K562 (cell line): ENCODE data around the gene AZU1. TPM values are rescaled to one million over a fixed set of nuclear protein-coding genes. Genes with fewer than 3 reads are reported as not detected.

Experiments
- CBFA2T3 ChIP-seq: fragments of 450-650 bp; IDR thresholded peaks from 2 replicates; pipeline ENCODE4 v1.6.1; 2017
- FOS ChIP-seq: IDR thresholded peaks from 3 replicates; pipeline ENCODE4 v1.6.1; 2011; ENCODE audit not compliant: insufficient read length; ENCODE audit errors: extremely low read depth
- KLF6 ChIP-seq: fragments of 250-450 bp; sonication (Bioruptor Pico); IDR thresholded peaks from 2 replicates; pipeline ENCODE4 v1.4.0; 2020; ENCODE audit warnings: mild to moderate bottlenecking, moderate library complexity, borderline replicate concordance
- POLR2A ChIP-seq: fragments of 450-650 bp; conservative IDR thresholded peaks from 2 replicates; pipeline ENCODE4 v1.6.1; 2016
- PRPF4 ChIP-seq: fragments of 200-400 bp; formaldehyde crosslinking; IDR thresholded peaks from one replicate; pipeline ENCODE4 v1.6.1; 2017; ENCODE audit warnings: low read length, low read depth, mild to moderate bottlenecking; ENCODE audit not compliant: insufficient read depth, poor library complexity, severe bottlenecking
- SAP30 ChIP-seq: fragments of 200-600 bp; sonication (generic); IDR thresholded peaks from 2 replicates; pipeline ENCODE4 v1.6.1; 2012; ENCODE audit warnings: borderline replicate concordance, low read depth, mild to moderate bottlenecking, moderate library complexity, low read length, control low read depth, inconsistent platforms; ENCODE audit not compliant: insufficient read depth, poor library complexity, severe bottlenecking
- SETDB1 ChIP-seq: IDR thresholded peaks from one replicate; pipeline ENCODE4 v1.6.1; 2012; ENCODE audit warnings: low read length, control low read depth, inconsistent platforms
- polyA plus RNA-seq, 8 experiments: library from polyadenylated mRNA; depleted of rRNA in 4 of 8; stranded (reverse) in 5 of 8; unstranded in 3 of 8; fragments of >200 nt; fragmentation: Nextera tagmentation in 2 of 8; fragmentation: Illumina TruSeq in 1 of 8; extraction: Ambion mirVana in 2 of 8; extraction: Trizol in 1 of 8; gene quantifications; 2 replicates each; pipeline versions ENCODE4 v1.2.1 to v1.2.3, GENCODE V29; 2011 to 2014; ENCODE audit warnings: inconsistent platforms in 1 of 8, missing spikeins in 1 of 8
- total RNA-seq, 7 experiments: library from RNA; depleted of rRNA in 6 of 7; stranded (reverse); fragments of >200 nt in 6 of 7; fragmentation: Illumina TruSeq in 2 of 7; extraction: Trizol in 2 of 7; gene quantifications; 2 replicates each; pipeline versions ENCODE4 v1.2.1 to v1.2.3, GENCODE V29; 2011 to 2021; ENCODE audit warnings: low replicate concordance in 1 of 7
- TF ChIP-seq, protein P1 (sequence below), 2 experiments: fragments of 450-650 bp; IDR thresholded peaks; 2 replicates each; pipeline ENCODE4 v1.6.1; 2018; ENCODE audit warnings: mild to moderate bottlenecking in 2 of 2, low read depth in 1 of 2; ENCODE audit not compliant: partially characterized antibody in 2 of 2
- TF ChIP-seq, protein P2 (sequence below): fragments of 450-650 bp; IDR thresholded peaks from 2 replicates; pipeline ENCODE4 v1.6.1; 2016; ENCODE audit warnings: mild to moderate bottlenecking
- TF ChIP-seq, protein P3 (sequence below): fragments of 450-650 bp; IDR thresholded peaks from 2 replicates; pipeline ENCODE4 v1.6.1; 2016; ENCODE audit warnings: low read depth, mild to moderate bottlenecking, moderate library complexity

AZU1 gene
- total and polyA plus RNA-seq, 9 of the 15 experiments (the other 6 are each of a cell fraction or from before 2014, with no cell fraction given): 0.29 to 1.9 (median 0.59) TPM; not detected in 3

DNA sequence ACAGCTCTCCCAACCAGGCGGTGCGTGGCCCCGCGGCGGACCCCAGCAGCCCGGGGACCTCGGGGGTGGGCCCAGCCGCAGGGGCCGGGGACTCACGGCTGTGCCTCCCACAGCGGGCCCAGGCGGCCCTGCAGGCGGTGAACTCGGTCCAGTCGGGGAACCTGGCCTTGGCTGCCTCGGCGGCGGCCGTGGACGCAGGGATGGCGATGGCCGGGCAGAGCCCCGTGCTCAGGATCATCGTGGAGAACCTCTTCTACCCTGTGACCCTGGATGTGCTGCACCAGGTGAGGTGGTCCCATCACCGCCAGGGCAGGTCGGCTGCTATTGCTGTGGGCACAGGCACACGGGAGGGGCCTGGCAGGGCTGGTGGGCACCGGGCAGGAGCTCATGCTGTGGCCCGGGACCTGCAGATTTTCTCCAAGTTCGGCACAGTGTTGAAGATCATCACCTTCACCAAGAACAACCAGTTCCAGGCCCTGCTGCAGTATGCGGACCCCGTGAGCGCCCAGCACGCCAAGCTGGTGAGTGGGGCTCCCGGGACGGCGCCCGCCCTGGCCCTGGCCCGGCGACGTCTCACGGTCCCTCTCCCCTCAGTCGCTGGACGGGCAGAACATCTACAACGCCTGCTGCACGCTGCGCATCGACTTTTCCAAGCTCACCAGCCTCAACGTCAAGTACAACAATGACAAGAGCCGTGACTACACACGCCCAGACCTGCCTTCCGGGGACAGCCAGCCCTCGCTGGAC lies 23.0 kb upstream of the AZU1 start (continued):
- TF ChIP-seq, protein P1, sequence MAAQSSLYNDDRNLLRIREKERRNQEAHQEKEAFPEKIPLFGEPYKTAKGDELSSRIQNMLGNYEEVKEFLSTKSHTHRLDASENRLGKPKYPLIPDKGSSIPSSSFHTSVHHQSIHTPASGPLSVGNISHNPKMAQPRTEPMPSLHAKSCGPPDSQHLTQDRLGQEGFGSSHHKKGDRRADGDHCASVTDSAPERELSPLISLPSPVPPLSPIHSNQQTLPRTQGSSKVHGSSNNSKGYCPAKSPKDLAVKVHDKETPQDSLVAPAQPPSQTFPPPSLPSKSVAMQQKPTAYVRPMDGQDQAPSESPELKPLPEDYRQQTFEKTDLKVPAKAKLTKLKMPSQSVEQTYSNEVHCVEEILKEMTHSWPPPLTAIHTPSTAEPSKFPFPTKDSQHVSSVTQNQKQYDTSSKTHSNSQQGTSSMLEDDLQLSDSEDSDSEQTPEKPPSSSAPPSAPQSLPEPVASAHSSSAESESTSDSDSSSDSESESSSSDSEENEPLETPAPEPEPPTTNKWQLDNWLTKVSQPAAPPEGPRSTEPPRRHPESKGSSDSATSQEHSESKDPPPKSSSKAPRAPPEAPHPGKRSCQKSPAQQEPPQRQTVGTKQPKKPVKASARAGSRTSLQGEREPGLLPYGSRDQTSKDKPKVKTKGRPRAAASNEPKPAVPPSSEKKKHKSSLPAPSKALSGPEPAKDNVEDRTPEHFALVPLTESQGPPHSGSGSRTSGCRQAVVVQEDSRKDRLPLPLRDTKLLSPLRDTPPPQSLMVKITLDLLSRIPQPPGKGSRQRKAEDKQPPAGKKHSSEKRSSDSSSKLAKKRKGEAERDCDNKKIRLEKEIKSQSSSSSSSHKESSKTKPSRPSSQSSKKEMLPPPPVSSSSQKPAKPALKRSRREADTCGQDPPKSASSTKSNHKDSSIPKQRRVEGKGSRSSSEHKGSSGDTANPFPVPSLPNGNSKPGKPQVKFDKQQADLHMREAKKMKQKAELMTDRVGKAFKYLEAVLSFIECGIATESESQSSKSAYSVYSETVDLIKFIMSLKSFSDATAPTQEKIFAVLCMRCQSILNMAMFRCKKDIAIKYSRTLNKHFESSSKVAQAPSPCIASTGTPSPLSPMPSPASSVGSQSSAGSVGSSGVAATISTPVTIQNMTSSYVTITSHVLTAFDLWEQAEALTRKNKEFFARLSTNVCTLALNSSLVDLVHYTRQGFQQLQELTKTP (IDR thresholded peaks at IDR 0.05; ENCODE audit: low read depth in 1 of 2, partially characterized antibody in 2 of 2): no peak
- no peak for TF ChIP-seq SAP30
- 0 out of 2 replicates have a peak, but pooled peaks have one; percentile 25 for TF ChIP-seq POLR2A
- peak; percentile 30 for TF ChIP-seq PRPF4
- TF ChIP-seq SETDB1: no peak
- TF ChIP-seq CBFA2T3: no peak
- TF ChIP-seq, protein P2, sequence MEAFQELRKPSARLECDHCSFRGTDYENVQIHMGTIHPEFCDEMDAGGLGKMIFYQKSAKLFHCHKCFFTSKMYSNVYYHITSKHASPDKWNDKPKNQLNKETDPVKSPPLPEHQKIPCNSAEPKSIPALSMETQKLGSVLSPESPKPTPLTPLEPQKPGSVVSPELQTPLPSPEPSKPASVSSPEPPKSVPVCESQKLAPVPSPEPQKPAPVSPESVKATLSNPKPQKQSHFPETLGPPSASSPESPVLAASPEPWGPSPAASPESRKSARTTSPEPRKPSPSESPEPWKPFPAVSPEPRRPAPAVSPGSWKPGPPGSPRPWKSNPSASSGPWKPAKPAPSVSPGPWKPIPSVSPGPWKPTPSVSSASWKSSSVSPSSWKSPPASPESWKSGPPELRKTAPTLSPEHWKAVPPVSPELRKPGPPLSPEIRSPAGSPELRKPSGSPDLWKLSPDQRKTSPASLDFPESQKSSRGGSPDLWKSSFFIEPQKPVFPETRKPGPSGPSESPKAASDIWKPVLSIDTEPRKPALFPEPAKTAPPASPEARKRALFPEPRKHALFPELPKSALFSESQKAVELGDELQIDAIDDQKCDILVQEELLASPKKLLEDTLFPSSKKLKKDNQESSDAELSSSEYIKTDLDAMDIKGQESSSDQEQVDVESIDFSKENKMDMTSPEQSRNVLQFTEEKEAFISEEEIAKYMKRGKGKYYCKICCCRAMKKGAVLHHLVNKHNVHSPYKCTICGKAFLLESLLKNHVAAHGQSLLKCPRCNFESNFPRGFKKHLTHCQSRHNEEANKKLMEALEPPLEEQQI: no peak
- no peak for TF ChIP-seq FOS
- TF ChIP-seq, protein P3, sequence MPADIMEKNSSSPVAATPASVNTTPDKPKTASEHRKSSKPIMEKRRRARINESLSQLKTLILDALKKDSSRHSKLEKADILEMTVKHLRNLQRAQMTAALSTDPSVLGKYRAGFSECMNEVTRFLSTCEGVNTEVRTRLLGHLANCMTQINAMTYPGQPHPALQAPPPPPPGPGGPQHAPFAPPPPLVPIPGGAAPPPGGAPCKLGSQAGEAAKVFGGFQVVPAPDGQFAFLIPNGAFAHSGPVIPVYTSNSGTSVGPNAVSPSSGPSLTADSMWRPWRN: no peak
- TF ChIP-seq KLF6 (CRISPR knock-in tag): no peak
